ENCODE measurements around the gene CLN6. TPM values are rescaled to one million over a fixed set of nuclear protein-coding genes. Genes with fewer than 3 reads are reported as not detected.
"Not testable (repeated sequence)": the region's sequence is repeated elsewhere in the genome, so short reads cannot be mapped to it uniquely, and the experiment has no call there.

The CLN6 gene
- total RNA-seq, 2 experiments from 2014 or later: 60.2 to 117 TPM

- Histone ChIP-seq H3K79me2 (ENCODE audit: insufficient read depth, low read depth, low read length) (peaks cover 45% of the 10 kb centered on the region; the same call in 1 of the 2 replicates), H4K20me1 (ENCODE audit: insufficient read depth, low read length) (no peaks in the 10 kb centered on the region), H2AFZ (ENCODE audit: low read length) (no peak overlapping the region), H3K4me2 (ENCODE audit: low read length) (no peak overlapping the region), H3K36me3 (ENCODE audit: insufficient read depth, low read length) (peaks cover 75% of the 10 kb centered on the region), H3K4me3 (ENCODE audit: low read depth, low read length, poor library complexity, severe bottlenecking) (no peak overlapping the region), H3K9me2 (ENCODE audit: insufficient read depth, low read length) (no peaks in the 10 kb centered on the region), H3K27ac (ENCODE audit: low read depth, low read length, poor library complexity, severe bottlenecking) (no peak overlapping the region), H3K4me1 (ENCODE audit: insufficient read depth, low read length, poor library complexity, severe bottlenecking) (peaks cover 29% of the 10 kb centered on the region), H3K9me3 (ENCODE audit: low read length) (no peaks in the 10 kb centered on the region)
- intact Hi-C loops (cut with micrococcal nuclease; ENCODE audit: unreplicated experiment): no loop called here
- POLR2A ChIA-PET: interaction anchor here (0.6 kb wide), 1 partner anchor 12 kb away, joined by 6 read pairs; no protein-coding TSS in a partner anchor
- no peak for DNase-seq (ENCODE audit: low spot score)
- no TSS peak for BruUV-seq (replicated peaks)
- TF ChIP-seq CTCF (conservative IDR thresholded peaks at IDR 0.05; ENCODE audit: low read length): no peak
- TF ChIP-seq EZH2phosphoT487 (IDR thresholded peaks at IDR 0.05; ENCODE audit: borderline replicate concordance, low read depth, low read length): no peak
- CTCF ChIA-PET (ENCODE audit: unreplicated experiment): no interaction called here
Observed at GRCh38 chr15:68213991-68214837, 15.3 kb downstream of the CLN6 start.

DNA sequence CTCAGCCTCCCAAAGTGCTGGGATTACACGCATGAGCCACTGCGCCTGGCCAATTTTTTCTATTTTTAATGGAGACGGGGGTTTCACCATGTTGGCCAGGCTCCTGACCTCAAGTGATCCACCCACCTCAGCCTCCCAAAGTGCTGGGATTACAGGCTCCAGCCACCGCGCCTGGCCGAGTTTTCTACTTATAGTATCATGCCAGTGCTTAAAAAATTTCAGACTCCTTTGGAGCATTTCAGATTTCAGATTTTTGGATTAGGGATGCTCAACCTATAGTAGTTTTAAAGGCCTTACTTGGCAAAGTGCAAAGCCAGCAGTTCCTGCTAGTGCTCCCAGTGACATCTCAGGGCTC, 16.1 kb downstream of the CLN6 start:
- intact Hi-C loops (cut with micrococcal nuclease; ENCODE audit: unreplicated experiment); H3K9me3 ChIP-seq (ENCODE audit: low read length); H3K27ac ChIP-seq (ENCODE audit: low read depth, low read length, poor library complexity, severe bottlenecking); H3K4me3 ChIP-seq (ENCODE audit: low read depth, low read length, poor library complexity, severe bottlenecking); H3K9me2 ChIP-seq (ENCODE audit: insufficient read depth, low read length); H3K4me2 ChIP-seq (ENCODE audit: low read length); BruUV-seq (replicated peaks); POLR2A ChIA-PET; H4K20me1 ChIP-seq (ENCODE audit: insufficient read depth, low read length); CTCF ChIA-PET (ENCODE audit: unreplicated experiment); H2AFZ ChIP-seq (ENCODE audit: low read length); DNase-seq (ENCODE audit: low spot score): not testable (repeated sequence)
- Histone ChIP-seq H3K36me3 (ENCODE audit: insufficient read depth, low read length) (peaks cover 75% of the 10 kb centered on the region), H3K79me2 (ENCODE audit: insufficient read depth, low read depth, low read length) (peaks cover 44% of the 10 kb centered on the region; the same call in 1 of the 2 replicates), H3K4me1 (ENCODE audit: insufficient read depth, low read length, poor library complexity, severe bottlenecking) (peaks cover 37% of the 10 kb centered on the region)

GRCh38 chr15:68211656-68212320, 17.7 kb downstream of the CLN6 start:
- H3K9me3 ChIP-seq (ENCODE audit: low read length): no peaks in the 10 kb centered on the region
- BruUV-seq (replicated peaks): no TSS peak
- peaks cover 53% of the 10 kb centered on the region for H3K4me1 ChIP-seq (ENCODE audit: insufficient read depth, low read length, poor library complexity, severe bottlenecking)
- no peak overlapping the region for H3K4me3 ChIP-seq (ENCODE audit: low read depth, low read length, poor library complexity, severe bottlenecking)
- CTCF ChIA-PET (ENCODE audit: unreplicated experiment): no interaction called here
- H3K27ac ChIP-seq (ENCODE audit: low read depth, low read length, poor library complexity, severe bottlenecking): peak overlapping the region; percentile 85
- TF ChIP-seq EZH2phosphoT487 (IDR thresholded peaks at IDR 0.05; ENCODE audit: borderline replicate concordance, low read depth, low read length) (no peak), CTCF (conservative IDR thresholded peaks at IDR 0.05; ENCODE audit: low read length) (no peak)
- H4K20me1 ChIP-seq (ENCODE audit: insufficient read depth, low read length): no peaks in the 10 kb centered on the region
- intact Hi-C loops (cut with micrococcal nuclease; ENCODE audit: unreplicated experiment): loop anchor here (1.0 to 2.0 kb wide), 2 partner anchors 57 to 156 kb away; no protein-coding TSS in a partner anchor
- H3K4me2 ChIP-seq (ENCODE audit: low read length): no peak overlapping the region
- POLR2A ChIA-PET: no interaction called here
- DNase-seq (ENCODE audit: low spot score): no peak
- peaks cover 73% of the 10 kb centered on the region for H3K36me3 ChIP-seq (ENCODE audit: insufficient read depth, low read length)
- no peak overlapping the region for H2AFZ ChIP-seq (ENCODE audit: low read length)
- H3K9me2 ChIP-seq (ENCODE audit: insufficient read depth, low read length): no peaks in the 10 kb centered on the region
- peaks cover 40% of the 10 kb centered on the region; the same call in 1 of the 2 replicates for H3K79me2 ChIP-seq (ENCODE audit: insufficient read depth, low read depth, low read length)
